CD14-positive monocyte (primary cell): ENCODE measurements around the gene S100A10. TPM values are rescaled to one million over a fixed set of nuclear protein-coding genes. Genes with fewer than 3 reads are reported as not detected.

ENCODE experiments used
- DNase-seq, 3 donors: peaks; one replicate each; pipeline ENCODE4 v3.0.0-alpha.2; 2011 to 2022
- H2AFZ ChIP-seq: 2 replicates; pipeline ENCODE4 v1.6.0; 2012; ENCODE audit warnings: mild to moderate bottlenecking, low read depth, low read length, inconsistent platforms; ENCODE audit not compliant: insufficient read depth, poor library complexity, severe bottlenecking
- H3K27ac ChIP-seq, 2 donors: 1 replicate in 1 of 2; 2 replicates in 1 of 2; pipeline ENCODE4 v1.5.1; 2012 to 2013; ENCODE audit warnings: low read length in 2 of 2, control low read depth in 1 of 2, inconsistent platforms in 1 of 2, low read depth in 1 of 2, mild to moderate bottlenecking in 1 of 2
- H3K27me3 ChIP-seq, 2 donors: one replicate each; pipeline versions ENCODE4 v1.6.0 to v1.6.1; 2011 to 2013; ENCODE audit warnings: low read length in 2 of 2; ENCODE audit not compliant: control insufficient read depth in 2 of 2, insufficient read depth in 2 of 2
- H3K36me3 ChIP-seq, 2 donors: replicated peaks in 1 of 2; 1 replicate in 1 of 2; 2 replicates in 1 of 2; pipeline versions ENCODE4 v1.5.1 to v1.6.1; 2012 to 2013; ENCODE audit warnings: low read length in 2 of 2, control low read depth in 1 of 2, inconsistent platforms in 1 of 2, mild to moderate bottlenecking in 1 of 2; ENCODE audit not compliant: insufficient read depth in 2 of 2, control insufficient read depth in 1 of 2
- H3K4me1 ChIP-seq, 2 donors: 1 replicate in 1 of 2; 2 replicates in 1 of 2; pipeline versions ENCODE4 v1.5.1 to v1.6.1; 2012 to 2013; ENCODE audit warnings: low read length in 2 of 2, control low read depth in 1 of 2, inconsistent platforms in 1 of 2, mild to moderate bottlenecking in 1 of 2, moderate library complexity in 1 of 2; ENCODE audit not compliant: insufficient read depth in 2 of 2, control insufficient read depth in 1 of 2
- H3K4me2 ChIP-seq: replicated peaks from 2 replicates; pipeline ENCODE3; 2012; ENCODE audit warnings: low read length, moderate library complexity, mild to moderate bottlenecking; ENCODE audit not compliant: poor library complexity, severe bottlenecking; ENCODE audit errors: extremely low read depth
- H3K4me3 ChIP-seq, 3 experiments: fragments of 200-600 bp in 1 of 3; sonication (generic) in 1 of 3; replicated peaks in 1 of 3; 1 replicate in 2 of 3; 2 replicates in 1 of 3; pipeline ENCODE4 v1.5.1; 2011 to 2013; ENCODE audit warnings: low read length in 3 of 3, mild to moderate bottlenecking in 3 of 3, control low read depth in 2 of 3, low read depth in 2 of 3, inconsistent platforms in 1 of 3, moderate library complexity in 1 of 3
- H3K79me2 ChIP-seq: 2 replicates; pipeline ENCODE4 v1.6.0; 2012; ENCODE audit warnings: mild to moderate bottlenecking, control low read depth, inconsistent platforms, low read length, moderate library complexity; ENCODE audit not compliant: insufficient read depth
- H3K9ac ChIP-seq: 2 replicates; pipeline ENCODE4 v1.6.0; 2017; ENCODE audit warnings: low read length, mild to moderate bottlenecking; ENCODE audit not compliant: insufficient read depth, poor library complexity, severe bottlenecking
- H3K9me3 ChIP-seq, 2 donors: replicated peaks in 1 of 2; 1 replicate in 1 of 2; 2 replicates in 1 of 2; pipeline versions ENCODE4 v1.5.1 to v1.6.1; 2012 to 2013; ENCODE audit warnings: low read length in 2 of 2, control low read depth in 1 of 2; ENCODE audit not compliant: control insufficient read depth in 1 of 2, insufficient read depth in 1 of 2
- H4K20me1 ChIP-seq: 2 replicates; pipeline ENCODE4 v1.6.0; 2012; ENCODE audit warnings: mild to moderate bottlenecking, low read length, control low read depth, moderate library complexity; ENCODE audit not compliant: insufficient read depth
- H3K27ac Mint-ChIP-seq, 7 donors: one replicate each; pipeline ENCODE4 v1.8.0; 2020; ENCODE audit warnings: mild to moderate bottlenecking in 7 of 7, mixed read lengths in 7 of 7, moderate library complexity in 6 of 7, inconsistent platforms in 2 of 7
- H3K27me3 Mint-ChIP-seq, 3 donors: one replicate each; pipeline ENCODE4 v1.8.0; 2021 to 2022; ENCODE audit warnings: low read depth in 3 of 3, mild to moderate bottlenecking in 3 of 3, mixed read lengths in 3 of 3, moderate library complexity in 3 of 3, inconsistent platforms in 1 of 3
- H3K36me3 Mint-ChIP-seq, 2 donors: one replicate each; pipeline ENCODE4 v1.8.0; 2020; ENCODE audit warnings: mixed read lengths in 2 of 2, inconsistent platforms in 1 of 2, mild to moderate bottlenecking in 1 of 2
- H3K4me1 Mint-ChIP-seq: one replicate; pipeline ENCODE4 v1.8.0; 2020; ENCODE audit warnings: mild to moderate bottlenecking, mixed read lengths
- H3K4me3 Mint-ChIP-seq, 2 donors: one replicate each; pipeline ENCODE4 v1.8.0; 2020; ENCODE audit warnings: mild to moderate bottlenecking in 2 of 2, mixed read lengths in 2 of 2, moderate library complexity in 1 of 2
- H3K9me3 Mint-ChIP-seq, 7 donors: one replicate each; pipeline ENCODE4 v1.8.0; 2020 to 2022; ENCODE audit warnings: mixed read lengths in 7 of 7, mild to moderate bottlenecking in 6 of 7, moderate library complexity in 6 of 7, inconsistent platforms in 2 of 7
- WGBS: methylation state at CpG from one replicate; pipeline ENCODE4 v1.1.5; 2013; ENCODE audit warnings: missing lambda C conversion rate; ENCODE audit not compliant: insufficient coverage; 5-methylcytosine and 5-hydroxymethylcytosine counted together
- intact Hi-C, 2 donors: fragments of 100-400 bp; cut with micrococcal nuclease; formaldehyde crosslinking; loops; one replicate each; pipeline versions ENCODE4 v1.15.0 to v1.15.1; 2023
- polyA plus RNA-seq, 3 donors: library from polyadenylated mRNA; depleted of rRNA in 1 of 3; unstranded in 2 of 3; stranded (reverse) in 1 of 3; fragments of 300-500 nt in 2 of 3; fragments of >200 nt in 1 of 3; fragmentation: Illumina TruSeq in 2 of 3; gene quantifications; 1 replicate in 2 of 3; 2 replicates in 1 of 3; pipeline ENCODE4 v1.2.3, GENCODE V29; 2012 to 2021
- TF ChIP-seq, protein P1 (sequence below): fragments of 200-600 bp; IDR thresholded peaks from one replicate; pipeline ENCODE4 v1.8.0; 2022; ENCODE audit warnings: antibody characterized with exemption, mild to moderate bottlenecking

Gene S100A10
- polyA plus RNA-seq, 3 donors, result 422 to 2,138 (median 2,129) TPM

DNA sequence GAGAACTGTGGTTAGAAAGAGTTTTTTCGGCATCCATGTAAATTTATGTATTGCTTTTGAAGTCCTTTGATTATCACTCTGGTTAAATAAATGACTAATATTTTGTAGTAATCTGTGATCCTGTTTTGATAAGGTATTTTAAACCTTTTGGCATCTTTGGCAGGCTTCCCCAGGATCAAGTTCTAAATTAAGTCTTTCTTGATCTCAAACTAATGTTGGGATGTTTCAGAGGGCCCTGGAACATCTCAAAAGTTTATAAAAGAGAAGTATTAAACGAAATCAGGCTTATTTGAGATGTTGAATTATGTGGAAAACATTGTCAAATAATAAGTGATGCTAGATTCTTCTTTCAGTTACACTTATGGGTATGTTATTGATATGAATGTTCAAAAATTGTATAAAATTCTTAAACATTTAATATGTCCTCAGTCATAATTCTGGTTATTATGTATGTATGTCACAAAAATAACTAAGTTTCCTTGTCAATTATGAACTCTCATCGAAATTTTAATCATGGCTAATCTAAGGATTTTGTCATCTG lies 36.6 kb downstream of the S100A10 start:
- no peak for DNase-seq
- H3K4me1 Mint-ChIP-seq, result peaks cover 11% of the 10 kb centered on the region
- no peaks in the 10 kb centered on the region for H3K79me2 ChIP-seq
- no peak overlapping the region for H2AFZ ChIP-seq
- H3K9me3 ChIP-seq, result no peaks in the 10 kb centered on the region
- intact Hi-C loops, result no loop called here
- WGBS, result no CpG with 5 or more reads among the region's 3 CpGs
- H3K4me1 ChIP-seq, result peaks cover 6 to 7% of the 10 kb centered on the region in 2 donors
- H3K9me3 Mint-ChIP-seq, result no peaks in the 10 kb centered on the region
- no peak overlapping the region for H3K4me3 ChIP-seq
- no peak overlapping the region for H3K9ac ChIP-seq
- no peak overlapping the region for H3K4me2 ChIP-seq
- no peaks in the 10 kb centered on the region for H3K27me3 ChIP-seq
- H3K36me3 Mint-ChIP-seq, result peaks cover 0 to 2% of the 10 kb centered on the region in 2 donors
- no peak overlapping the region for H3K27ac Mint-ChIP-seq
- H3K4me3 Mint-ChIP-seq, result no peak overlapping the region
- H3K27me3 Mint-ChIP-seq, result peaks cover 0 to 2% (median 0%) of the 10 kb centered on the region in 3 donors
- TF ChIP-seq, protein P1, sequence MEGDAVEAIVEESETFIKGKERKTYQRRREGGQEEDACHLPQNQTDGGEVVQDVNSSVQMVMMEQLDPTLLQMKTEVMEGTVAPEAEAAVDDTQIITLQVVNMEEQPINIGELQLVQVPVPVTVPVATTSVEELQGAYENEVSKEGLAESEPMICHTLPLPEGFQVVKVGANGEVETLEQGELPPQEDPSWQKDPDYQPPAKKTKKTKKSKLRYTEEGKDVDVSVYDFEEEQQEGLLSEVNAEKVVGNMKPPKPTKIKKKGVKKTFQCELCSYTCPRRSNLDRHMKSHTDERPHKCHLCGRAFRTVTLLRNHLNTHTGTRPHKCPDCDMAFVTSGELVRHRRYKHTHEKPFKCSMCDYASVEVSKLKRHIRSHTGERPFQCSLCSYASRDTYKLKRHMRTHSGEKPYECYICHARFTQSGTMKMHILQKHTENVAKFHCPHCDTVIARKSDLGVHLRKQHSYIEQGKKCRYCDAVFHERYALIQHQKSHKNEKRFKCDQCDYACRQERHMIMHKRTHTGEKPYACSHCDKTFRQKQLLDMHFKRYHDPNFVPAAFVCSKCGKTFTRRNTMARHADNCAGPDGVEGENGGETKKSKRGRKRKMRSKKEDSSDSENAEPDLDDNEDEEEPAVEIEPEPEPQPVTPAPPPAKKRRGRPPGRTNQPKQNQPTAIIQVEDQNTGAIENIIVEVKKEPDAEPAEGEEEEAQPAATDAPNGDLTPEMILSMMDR, result no peak
- H4K20me1 ChIP-seq, result no peaks in the 10 kb centered on the region
- no peaks in the 10 kb centered on the region for H3K36me3 ChIP-seq
- no peak overlapping the region for H3K27ac ChIP-seq

DNA sequence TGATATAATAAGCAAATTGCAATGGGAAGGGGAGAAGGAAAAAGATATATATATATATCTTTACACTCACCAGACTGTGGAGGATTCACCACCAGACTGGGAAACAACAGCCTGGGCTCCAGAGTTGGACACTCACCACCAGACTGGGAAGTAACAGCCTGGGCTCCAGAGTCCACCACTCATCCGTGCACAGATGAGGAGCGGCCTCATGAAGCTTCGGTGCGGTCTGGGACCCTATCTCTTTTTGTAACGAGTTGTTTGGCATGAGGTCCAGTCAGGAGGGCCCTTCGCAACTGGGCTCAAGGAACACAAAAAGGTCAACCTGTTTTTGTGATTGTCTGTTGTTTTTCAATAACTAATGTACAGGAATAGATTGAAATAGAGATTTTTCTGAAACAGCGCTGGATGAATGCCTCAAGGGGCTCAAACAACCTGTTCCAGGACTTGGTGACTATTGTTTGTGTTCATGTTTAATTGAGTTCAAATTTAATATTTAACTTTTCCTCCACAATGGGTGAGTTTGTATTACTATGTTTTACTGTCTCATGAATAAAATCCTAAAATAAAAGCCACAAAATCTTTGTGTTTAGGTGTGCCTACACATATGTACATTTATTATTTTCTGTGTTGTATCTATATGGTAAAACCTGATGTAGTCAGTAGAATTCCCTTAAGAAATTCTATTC lies 40.1 kb downstream of the S100A10 start:
- Mint-ChIP-seq H3K36me3 (no peaks in the 10 kb centered on the region), H3K27ac (no peak overlapping the region), H3K27me3 (peaks cover 0 to 5% (median 2%) of the 10 kb centered on the region in 3 donors), H3K4me3 (no peak overlapping the region), H3K4me1 (peaks cover 7% of the 10 kb centered on the region), H3K9me3 (peaks cover 0 to 2% (median 0%) of the 10 kb centered on the region in 7 donors)
- H3K9me3 ChIP-seq, result no peaks in the 10 kb centered on the region
- H4K20me1 ChIP-seq, result no peaks in the 10 kb centered on the region
- 95% methylated on average over 5 of the region's 7 CpGs for WGBS
- peaks cover 6 to 7% of the 10 kb centered on the region in 2 donors for H3K4me1 ChIP-seq
- H3K27ac ChIP-seq, result no peak overlapping the region
- TF ChIP-seq, protein P1, result no peak
- H3K4me2 ChIP-seq, result no peak overlapping the region
- H3K36me3 ChIP-seq, result no peaks in the 10 kb centered on the region
- intact Hi-C loops, result no loop called here
- no peak overlapping the region for H3K9ac ChIP-seq
- no peaks in the 10 kb centered on the region for H3K27me3 ChIP-seq
- no peak overlapping the region for H2AFZ ChIP-seq
- H3K79me2 ChIP-seq, result no peaks in the 10 kb centered on the region
- no peak overlapping the region for H3K4me3 ChIP-seq
- DNase-seq, result no peak
